Left ventricle myocardium superior (tissue), 1 donor: ENCODE results near the gene SSPN. TPM values are rescaled to one million over a fixed set of nuclear protein-coding genes. Genes with fewer than 3 reads are reported as not detected.

Experiments
- ATAC-seq: fragments of 200-7000 bp; cut with Tn5 transposase; one replicate; pipeline ENCODE4 v1.9.1; 2020; ENCODE audit warnings: mild to moderate bottlenecking, moderate library complexity
- DNase-seq: peaks from one replicate; pipeline ENCODE4 v3.0.0-alpha.2; 2020
- intact Hi-C: fragments of 100-400 bp; cut with micrococcal nuclease; formaldehyde crosslinking; loops from one replicate; pipeline ENCODE4 v1.11.0; 2022
- long read RNA-seq: library from polyadenylated mRNA; unstranded; transcript quantifications from one replicate; pipeline ENCODE4 v2.0.0, GENCODE V29; 2021
- total RNA-seq: library from RNA; stranded (reverse); fragmentation: NEBNext Ultra II Directional; extraction: Animal tissue kit (Norgen Biotek cat#: 25700); gene quantifications from one replicate; pipeline ENCODE4 v1.2.1, GENCODE V29; 2021
- donor health status: DM: no; HTN: yes; CAD: no; lungs with severe emphysema.

The SSPN gene
- total RNA-seq, result 56.4 TPM
- long read RNA-seq, full-length matches to known transcripts, result 25 of 30 reads
- long read RNA-seq, partial matches to known transcripts, result 0 of 30 reads
- long read RNA-seq, other reads (novel, unspliced or antisense), result 5 of 30 reads

- intact Hi-C loops, result no loop called here
- DNase-seq (peak; percentile 82), ATAC-seq (peak; percentile 83)
Observed at GRCh38 chr12:26195250-26195640, at the start of gene SSPN. SSPN (plus strand) TSS chr12:26195573; CDS start chr12:26195673, 100 bp downstream.

- no peak for DNase-seq
- intact Hi-C loops, result no loop called here
- no peak for ATAC-seq
Observed at GRCh38 chr12:26148291-26148690, 47.1 kb upstream of the SSPN start.

GRCh38 chr12:26149968-26150500, 45.3 kb upstream of the SSPN start:
- intact Hi-C loops, result no loop called here
- ATAC-seq, result no peak

GRCh38 chr12:26150736-26151450, 44.5 kb upstream of the SSPN start:
- intact Hi-C loops, result no loop called here
- ATAC-seq, result peak; percentile 69
- no peak for DNase-seq

More at GRCh38 chr12:26149968-26150500, 45.3 kb upstream of the SSPN start:
- DNase-seq, result no peak

- DNase-seq, result no peak
- ATAC-seq, result no peak
- intact Hi-C loops, result no loop called here
Observed at GRCh38 chr12:26152507-26153102, 42.8 kb upstream of the SSPN start.

GRCh38 chr12:26153421-26154154, 41.8 kb upstream of the SSPN start:
- no peak for DNase-seq
- ATAC-seq, result peak; percentile 91
- intact Hi-C loops, result no loop called here

- intact Hi-C loops, result no loop called here
Observed at GRCh38 chr12:26156201-26156871, 39.0 kb upstream of the SSPN start.

GRCh38 chr12:26157001-26157400, 38.4 kb upstream of the SSPN start:
- intact Hi-C loops, result no loop called here
- ATAC-seq, result no peak
- no peak for DNase-seq

More at GRCh38 chr12:26156201-26156871, 39.0 kb upstream of the SSPN start:
- ATAC-seq (no peak), DNase-seq (no peak)

- DNase-seq, result no peak
- ATAC-seq, result no peak
- intact Hi-C loops, result no loop called here
Observed at GRCh38 chr12:26158078-26158764, 37.2 kb upstream of the SSPN start.

- DNase-seq, result no peak
- ATAC-seq, result no peak
- intact Hi-C loops, result no loop called here
Observed at GRCh38 chr12:26162174-26162573, 33.2 kb upstream of the SSPN start.

GRCh38 chr12:26162905-26163304, 32.5 kb upstream of the SSPN start:
- ATAC-seq, result no peak
- intact Hi-C loops, result no loop called here
- DNase-seq, result no peak

- ATAC-seq, result no peak
- intact Hi-C loops, result no loop called here
- DNase-seq, result no peak
Observed at GRCh38 chr12:26164118-26164517, 31.3 kb upstream of the SSPN start.

- DNase-seq, result no peak
- intact Hi-C loops, result no loop called here
- no peak for ATAC-seq
Observed at GRCh38 chr12:26172013-26172412, 23.4 kb upstream of the SSPN start.

GRCh38 chr12:26172539-26172938, 22.8 kb upstream of the SSPN start:
- no peak for DNase-seq
- intact Hi-C loops, result no loop called here
- no peak for ATAC-seq

GRCh38 chr12:26172946-26173552, 22.3 kb upstream of the SSPN start:
- ATAC-seq (no peak), DNase-seq (no peak)
- intact Hi-C loops, result no loop called here

GRCh38 chr12:26176725-26177124, 18.6 kb upstream of the SSPN start:
- ATAC-seq (no peak), DNase-seq (no peak)
- intact Hi-C loops, result no loop called here

GRCh38 chr12:26177283-26177682, 18.1 kb upstream of the SSPN start:
- DNase-seq (no peak), ATAC-seq (no peak)
- intact Hi-C loops, result no loop called here

GRCh38 chr12:26179826-26180225, 15.5 kb upstream of the SSPN start:
- DNase-seq, result no peak
- ATAC-seq, result no peak
- intact Hi-C loops, result no loop called here
